ENCODE measurements around the gene AHI1.

The AHI1 gene

GRCh38 chr6:135530113-135530512 is 32.6 kb upstream of the AHI1 start:
- no peaks in the 10 kb centered on the region for H3K4me1 ChIP-seq (ENCODE audit: control insufficient read depth, insufficient read depth, low read length)
- no peaks in the 10 kb centered on the region for H3K36me3 ChIP-seq (ENCODE audit: control insufficient read depth, insufficient read depth, low read length)
- H3K27me3 ChIP-seq (ENCODE audit: control insufficient read depth, insufficient read depth, low read length), result no peaks in the 10 kb centered on the region
- no peak for DNase-seq (ENCODE audit: low read depth, low spot score)
- WGBS (ENCODE audit: insufficient coverage, insufficient read length), result no CpG with 5 or more reads among the region's 1 CpG
- H3K27ac ChIP-seq (ENCODE audit: low read length), result no peak overlapping the region
- H3K4me3 ChIP-seq (ENCODE audit: low read length), result no peak overlapping the region
- H3K9me3 ChIP-seq (ENCODE audit: control insufficient read depth, insufficient read depth, low read length), result no peaks in the 10 kb centered on the region

- no peak overlapping the region for H3K27ac ChIP-seq (ENCODE audit: low read length)
- no peak for DNase-seq (ENCODE audit: low read depth, low spot score)
- H3K36me3 ChIP-seq (ENCODE audit: control insufficient read depth, insufficient read depth, low read length), result no peaks in the 10 kb centered on the region
Observed at GRCh38 chr6:135527960-135528249, 30.4 kb upstream of the AHI1 start.

GRCh38 chr6:135527116-135527959 is 29.8 kb upstream of the AHI1 start:
- Histone ChIP-seq H3K27me3 (ENCODE audit: control insufficient read depth, insufficient read depth, low read length) (no peaks in the 10 kb centered on the region), H3K4me1 (ENCODE audit: control insufficient read depth, insufficient read depth, low read length) (no peaks in the 10 kb centered on the region), H3K36me3 (ENCODE audit: control insufficient read depth, insufficient read depth, low read length) (no peaks in the 10 kb centered on the region), H3K9me3 (ENCODE audit: control insufficient read depth, insufficient read depth, low read length) (no peaks in the 10 kb centered on the region), H3K4me3 (ENCODE audit: low read length) (no peak overlapping the region), H3K27ac (ENCODE audit: low read length) (no peak overlapping the region)
- WGBS (ENCODE audit: insufficient coverage, insufficient read length), result no CpG with 5 or more reads among the region's 6 CpGs
- no peak for DNase-seq (ENCODE audit: low read depth, low spot score)

More at GRCh38 chr6:135527960-135528249, 30.4 kb upstream of the AHI1 start:
- H3K27me3 ChIP-seq (ENCODE audit: control insufficient read depth, insufficient read depth, low read length), result no peaks in the 10 kb centered on the region
- H3K4me1 ChIP-seq (ENCODE audit: control insufficient read depth, insufficient read depth, low read length), result no peaks in the 10 kb centered on the region
- H3K4me3 ChIP-seq (ENCODE audit: low read length), result no peak overlapping the region
- no peaks in the 10 kb centered on the region for H3K9me3 ChIP-seq (ENCODE audit: control insufficient read depth, insufficient read depth, low read length)

GRCh38 chr6:135525594-135525993 is 28.1 kb upstream of the AHI1 start:
- Histone ChIP-seq H3K9me3 (ENCODE audit: control insufficient read depth, insufficient read depth, low read length) (no peaks in the 10 kb centered on the region), H3K36me3 (ENCODE audit: control insufficient read depth, insufficient read depth, low read length) (no peaks in the 10 kb centered on the region), H3K4me3 (ENCODE audit: low read length) (no peak overlapping the region), H3K27ac (ENCODE audit: low read length) (no peak overlapping the region), H3K4me1 (ENCODE audit: control insufficient read depth, insufficient read depth, low read length) (no peaks in the 10 kb centered on the region), H3K27me3 (ENCODE audit: control insufficient read depth, insufficient read depth, low read length) (no peaks in the 10 kb centered on the region)
- no peak for DNase-seq (ENCODE audit: low read depth, low spot score)
- no CpG with 5 or more reads among the region's 1 CpG for WGBS (ENCODE audit: insufficient coverage, insufficient read length)

DNA sequence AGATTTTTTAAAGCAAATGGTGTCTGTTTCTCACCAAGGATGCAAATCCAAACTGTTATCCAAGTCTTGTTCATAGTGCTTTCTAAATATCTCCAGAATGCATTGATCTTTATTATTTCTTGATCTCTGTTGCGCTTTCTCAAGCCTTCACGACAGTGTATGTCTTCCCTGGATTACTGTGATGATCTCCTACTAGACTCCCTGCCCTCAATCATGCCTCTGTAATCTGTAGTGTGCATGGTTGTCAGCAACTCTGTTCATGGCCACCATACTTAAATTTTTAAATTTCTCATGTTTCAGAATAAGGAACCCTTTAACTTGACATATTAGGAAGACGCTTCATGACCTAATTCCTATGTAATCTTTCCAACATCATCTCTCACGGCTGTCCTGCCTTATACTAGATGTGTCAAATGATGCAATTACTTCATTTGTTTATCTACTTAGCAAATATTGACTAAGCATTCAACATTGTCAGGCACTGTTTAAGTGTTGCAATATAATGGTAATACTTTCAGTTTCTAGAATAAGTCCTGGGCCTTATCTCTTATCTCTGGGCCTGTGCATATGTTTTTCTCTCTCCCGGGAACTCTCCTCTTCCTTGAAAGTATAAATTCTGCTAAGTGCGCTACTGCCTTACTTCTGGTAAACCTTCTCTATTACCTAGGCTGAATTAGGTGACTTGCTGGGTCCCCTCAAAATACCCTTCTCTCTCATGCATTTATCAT is 25.6 kb upstream of the AHI1 start:
- WGBS (ENCODE audit: insufficient coverage, insufficient read length), result no CpG with 5 or more reads among the region's 6 CpGs
- no peak for DNase-seq (ENCODE audit: low read depth, low spot score)
- H3K9me3 ChIP-seq (ENCODE audit: control insufficient read depth, insufficient read depth, low read length), result no peaks in the 10 kb centered on the region
- no peak overlapping the region for H3K27ac ChIP-seq (ENCODE audit: low read length)
- no peaks in the 10 kb centered on the region for H3K4me1 ChIP-seq (ENCODE audit: control insufficient read depth, insufficient read depth, low read length)
- no peaks in the 10 kb centered on the region for H3K36me3 ChIP-seq (ENCODE audit: control insufficient read depth, insufficient read depth, low read length)
- no peak overlapping the region for H3K4me3 ChIP-seq (ENCODE audit: low read length)
- H3K27me3 ChIP-seq (ENCODE audit: control insufficient read depth, insufficient read depth, low read length), result no peaks in the 10 kb centered on the region

- DNase-seq (ENCODE audit: low read depth, low spot score), result no peak
- no CpG with 5 or more reads among the region's 1 CpG for WGBS (ENCODE audit: insufficient coverage, insufficient read length)
- Histone ChIP-seq H3K36me3 (ENCODE audit: control insufficient read depth, insufficient read depth, low read length) (no peaks in the 10 kb centered on the region), H3K9me3 (ENCODE audit: control insufficient read depth, insufficient read depth, low read length) (no peaks in the 10 kb centered on the region), H3K27ac (ENCODE audit: low read length) (no peak overlapping the region), H3K4me3 (ENCODE audit: low read length) (no peak overlapping the region), H3K27me3 (ENCODE audit: control insufficient read depth, insufficient read depth, low read length) (no peaks in the 10 kb centered on the region), H3K4me1 (ENCODE audit: control insufficient read depth, insufficient read depth, low read length) (no peaks in the 10 kb centered on the region)
Observed at GRCh38 chr6:135521431-135521830, 23.9 kb upstream of the AHI1 start.

- WGBS (ENCODE audit: insufficient coverage, insufficient read length), result no CpG with 5 or more reads among the region's 2 CpGs
- H3K27me3 ChIP-seq (ENCODE audit: control insufficient read depth, insufficient read depth, low read length), result no peaks in the 10 kb centered on the region
Observed at GRCh38 chr6:135520781-135521180, 23.2 kb upstream of the AHI1 start.

GRCh38 chr6:135519348-135519747 is 21.8 kb upstream of the AHI1 start:
- no peaks in the 10 kb centered on the region for H3K27me3 ChIP-seq (ENCODE audit: control insufficient read depth, insufficient read depth, low read length)
- DNase-seq (ENCODE audit: low read depth, low spot score), result no peak

More at GRCh38 chr6:135520781-135521180, 23.2 kb upstream of the AHI1 start:
- Histone ChIP-seq H3K4me3 (ENCODE audit: low read length) (no peak overlapping the region), H3K9me3 (ENCODE audit: control insufficient read depth, insufficient read depth, low read length) (no peaks in the 10 kb centered on the region), H3K36me3 (ENCODE audit: control insufficient read depth, insufficient read depth, low read length) (no peaks in the 10 kb centered on the region), H3K4me1 (ENCODE audit: control insufficient read depth, insufficient read depth, low read length) (no peaks in the 10 kb centered on the region), H3K27ac (ENCODE audit: low read length) (no peak overlapping the region)
- DNase-seq (ENCODE audit: low read depth, low spot score), result no peak

DNA sequence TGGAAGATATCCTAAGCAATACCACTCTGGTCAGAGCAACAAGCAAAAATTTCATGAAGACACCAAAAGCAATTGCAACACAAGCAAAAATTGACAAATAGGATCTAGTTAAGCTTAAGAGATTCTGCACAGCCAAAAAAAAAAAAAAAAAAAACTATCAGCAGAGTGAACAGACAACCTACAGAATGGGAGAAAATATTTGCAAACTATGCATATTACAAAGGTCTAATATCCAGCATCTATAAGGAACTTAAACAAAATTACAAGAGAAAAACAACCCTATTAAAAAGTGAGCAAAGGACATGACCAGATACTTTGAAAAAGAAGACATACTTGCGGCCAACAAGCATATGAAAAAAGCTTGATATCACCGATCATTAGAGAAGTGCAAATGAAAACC is 20.0 kb upstream of the AHI1 start:
- H3K9me3 ChIP-seq (ENCODE audit: control insufficient read depth, insufficient read depth, low read length), result no peaks in the 10 kb centered on the region
- WGBS (ENCODE audit: insufficient coverage, insufficient read length), result no CpG with 5 or more reads among the region's 2 CpGs
- DNase-seq (ENCODE audit: low read depth, low spot score), result no peak

More at GRCh38 chr6:135519348-135519747, 21.8 kb upstream of the AHI1 start:
- H3K4me3 ChIP-seq (ENCODE audit: low read length), result no peak overlapping the region
- no peaks in the 10 kb centered on the region for H3K4me1 ChIP-seq (ENCODE audit: control insufficient read depth, insufficient read depth, low read length)
- H3K27ac ChIP-seq (ENCODE audit: low read length), result no peak overlapping the region
- H3K36me3 ChIP-seq (ENCODE audit: control insufficient read depth, insufficient read depth, low read length), result no peaks in the 10 kb centered on the region
- no peaks in the 10 kb centered on the region for H3K9me3 ChIP-seq (ENCODE audit: control insufficient read depth, insufficient read depth, low read length)

GRCh38 chr6:135514706-135515105 is 17.2 kb upstream of the AHI1 start:
- DNase-seq (ENCODE audit: low read depth, low spot score), result no peak
- H3K27ac ChIP-seq (ENCODE audit: low read length), result no peak overlapping the region
- no CpG with 5 or more reads among the region's 3 CpGs for WGBS (ENCODE audit: insufficient coverage, insufficient read length)
- H3K4me1 ChIP-seq (ENCODE audit: control insufficient read depth, insufficient read depth, low read length), result no peaks in the 10 kb centered on the region
- H3K9me3 ChIP-seq (ENCODE audit: control insufficient read depth, insufficient read depth, low read length), result no peaks in the 10 kb centered on the region
- H3K4me3 ChIP-seq (ENCODE audit: low read length), result no peak overlapping the region
- H3K27me3 ChIP-seq (ENCODE audit: control insufficient read depth, insufficient read depth, low read length), result no peaks in the 10 kb centered on the region
- no peaks in the 10 kb centered on the region for H3K36me3 ChIP-seq (ENCODE audit: control insufficient read depth, insufficient read depth, low read length)

More for the DNA sequence above, 20.0 kb upstream of the AHI1 start:
- no peaks in the 10 kb centered on the region for H3K36me3 ChIP-seq (ENCODE audit: control insufficient read depth, insufficient read depth, low read length)
- no peaks in the 10 kb centered on the region for H3K27me3 ChIP-seq (ENCODE audit: control insufficient read depth, insufficient read depth, low read length)
- no peak overlapping the region for H3K27ac ChIP-seq (ENCODE audit: low read length)
- H3K4me1 ChIP-seq (ENCODE audit: control insufficient read depth, insufficient read depth, low read length), result no peaks in the 10 kb centered on the region
- H3K4me3 ChIP-seq (ENCODE audit: low read length), result no peak overlapping the region
